WTC11 (cell line): ENCODE measurements around the gene GSK3B. TPM values are rescaled to one million over a fixed set of nuclear protein-coding genes. Genes with fewer than 3 reads are reported as not detected.

Source experiments
- ATAC-seq: fragments of 200-7000 bp; cut with Tn5 transposase; 2 replicates; pipeline ENCODE4 v1.10.0; 2021; ENCODE audit warnings: mild to moderate bottlenecking, moderate library complexity
- CTCF ChIA-PET: fragments of 300-600 bp; sonication (Branson Sonifier 250); formaldehyde crosslinking; loops from one replicate; lab custom pipeline; 2021; ENCODE audit warnings: antibody characterized with exemption; lab: Charles Lee
- POLR2A ChIA-PET: fragments of 350-600 bp; sonication (Branson Sonifier 250); formaldehyde crosslinking; loops from one replicate; lab custom pipeline; 2021; ENCODE audit warnings: antibody characterized with exemption; lab: Charles Lee
- DNase-seq: peaks from one replicate; pipeline ENCODE4 v3.0.0; 2021; ENCODE audit warnings: low spot score
- H3K27ac Mint-ChIP-seq: 2 replicates; pipeline ENCODE4 v1.8.0; 2021; ENCODE audit warnings: mixed read lengths
- H3K27me3 Mint-ChIP-seq: 2 replicates; pipeline ENCODE4 v1.8.0; 2021; ENCODE audit warnings: low read depth, mild to moderate bottlenecking, moderate library complexity, mixed read lengths
- H3K36me3 Mint-ChIP-seq: 2 replicates; pipeline ENCODE4 v1.8.0; 2021; ENCODE audit warnings: mixed read lengths
- H3K4me1 Mint-ChIP-seq: 2 replicates; pipeline ENCODE4 v1.8.0; 2022; ENCODE audit warnings: mixed read lengths
- H3K4me3 Mint-ChIP-seq: 2 replicates; pipeline ENCODE4 v1.8.0; 2021; ENCODE audit warnings: mild to moderate bottlenecking, moderate library complexity, mixed read lengths
- H3K9me3 Mint-ChIP-seq: 2 replicates; pipeline ENCODE4 v1.8.0; 2021; ENCODE audit warnings: mixed read lengths
- ATF1 ChIP-seq: sonication (generic); formaldehyde crosslinking; IDR thresholded peaks from 2 replicates; pipeline ENCODE4 v1.8.1; 2023; ENCODE audit warnings: mild to moderate bottlenecking, moderate library complexity, missing genetic modification reagents
- CREB1 ChIP-seq: sonication (generic); formaldehyde crosslinking; IDR thresholded peaks from 2 replicates; pipeline ENCODE4 v1.8.0; 2023; ENCODE audit warnings: mild to moderate bottlenecking, missing genetic modification reagents
- CREM ChIP-seq: sonication (generic); formaldehyde crosslinking; IDR thresholded peaks from 2 replicates; pipeline ENCODE4 v1.8.1; 2022; ENCODE audit warnings: mild to moderate bottlenecking, missing genetic modification reagents, moderate library complexity
- ETV6 ChIP-seq: sonication (generic); formaldehyde crosslinking; IDR thresholded peaks from 2 replicates; pipeline ENCODE4 v1.8.1; 2022; ENCODE audit warnings: mild to moderate bottlenecking, missing genetic modification reagents
- FOXP1 ChIP-seq: sonication (generic); formaldehyde crosslinking; IDR thresholded peaks from 2 replicates; pipeline ENCODE4 v1.8.0; 2022; ENCODE audit warnings: missing genetic modification reagents, mild to moderate bottlenecking, moderate library complexity, borderline replicate concordance
- GRHL2 ChIP-seq: fragments of 250-450 bp; sonication (Bioruptor Pico); IDR thresholded peaks from 2 replicates; pipeline ENCODE4 v1.8.0; 2022; ENCODE audit warnings: mild to moderate bottlenecking, moderate library complexity; ENCODE audit not compliant: insufficient replicate concordance, severe bottlenecking
- IRF1 ChIP-seq: sonication (generic); formaldehyde crosslinking; IDR thresholded peaks from 2 replicates; pipeline ENCODE4 v1.8.0; 2023; ENCODE audit warnings: missing genetic modification reagents
- MXD4 ChIP-seq: fragments of 250-450 bp; sonication (Bioruptor Pico); IDR thresholded peaks from 2 replicates; pipeline ENCODE4 v1.8.0; 2021; ENCODE audit warnings: mild to moderate bottlenecking, moderate library complexity, borderline replicate concordance
- NR1H2 ChIP-seq: sonication (generic); formaldehyde crosslinking; IDR thresholded peaks from 2 replicates; pipeline ENCODE4 v1.9.0; 2021; ENCODE audit warnings: mild to moderate bottlenecking, moderate library complexity, missing genetic modification reagents
- PREB ChIP-seq: sonication (generic); formaldehyde crosslinking; IDR thresholded peaks from 2 replicates; pipeline ENCODE4 v1.8.1; 2022; ENCODE audit warnings: mild to moderate bottlenecking, missing genetic modification reagents, moderate library complexity, borderline replicate concordance
- ZMAT4 ChIP-seq: fragments of 250-450 bp; sonication (Bioruptor Pico); IDR thresholded peaks from 2 replicates; pipeline ENCODE4 v1.9.0; 2021; ENCODE audit warnings: mild to moderate bottlenecking
- ZNF121 ChIP-seq: sonication (generic); formaldehyde crosslinking; IDR thresholded peaks from 2 replicates; pipeline ENCODE4 v1.8.0; 2023; ENCODE audit warnings: missing genetic modification reagents
- ZNF281 ChIP-seq: sonication (generic); formaldehyde crosslinking; IDR thresholded peaks from 2 replicates; pipeline ENCODE4 v1.8.0; 2023; ENCODE audit warnings: mild to moderate bottlenecking, missing genetic modification reagents
- ZNF423 ChIP-seq: fragments of 250-450 bp; sonication (Bioruptor Pico); IDR thresholded peaks from 2 replicates; pipeline ENCODE4 v2.1.2; 2022; ENCODE audit warnings: mild to moderate bottlenecking, moderate library complexity
- ZNF425 ChIP-seq: fragments of 250-450 bp; sonication (Bioruptor Pico); conservative IDR thresholded peaks from 2 replicates; pipeline ENCODE4 v1.9.0; 2021; ENCODE audit warnings: mild to moderate bottlenecking
- total RNA-seq: library from RNA; stranded (reverse); gene quantifications from 3 replicates; pipeline ENCODE4 v1.2.3, GENCODE V29; 2021
- TF ChIP-seq, protein P1 (sequence below): sonication (generic); formaldehyde crosslinking; IDR thresholded peaks from 2 replicates; pipeline ENCODE4 v1.8.0; 2022; ENCODE audit warnings: mild to moderate bottlenecking, missing genetic modification reagents
- TF ChIP-seq, protein P2 (sequence below): sonication (generic); formaldehyde crosslinking; conservative IDR thresholded peaks from 2 replicates; pipeline ENCODE4 v1.8.1; 2023; ENCODE audit warnings: mild to moderate bottlenecking, low read depth, missing genetic modification reagents, moderate library complexity
- TF ChIP-seq, protein P3 (sequence below): sonication (generic); formaldehyde crosslinking; IDR thresholded peaks from 2 replicates; pipeline ENCODE4 v1.8.1; 2023; ENCODE audit warnings: mild to moderate bottlenecking, moderate library complexity, missing genetic modification reagents

The GSK3B gene
- total RNA-seq, 1 experiment from 2014 or later: 48.9 TPM

- no peak for TF ChIP-seq ZNF281 (CRISPR knock-in tag)
- TF ChIP-seq IRF1 (CRISPR knock-in tag): no peak
- TF ChIP-seq CREM (CRISPR knock-in tag): no peak
- no peak for TF ChIP-seq ZNF425
- TF ChIP-seq NR1H2: no peak
- no peak for TF ChIP-seq ZMAT4 (CRISPR knock-in tag)
- no peak for TF ChIP-seq PREB (CRISPR knock-in tag)
- TF ChIP-seq ZNF423 (CRISPR knock-in tag): no peak
Measured at GRCh38 chr3:120049881-120050539, 44.2 kb downstream of the GSK3B start (continued).

GRCh38 chr3:120049072-120049471 lies 45.2 kb downstream of the GSK3B start:
- peaks cover 25% of the 10 kb centered on the region for H3K4me1 Mint-ChIP-seq
- no peak for DNase-seq
- CTCF ChIA-PET: interaction anchor here (2.0 kb wide), 1 partner anchor 9 kb away, joined by 5 read pairs; no protein-coding TSS in a partner anchor
- no peak overlapping the region for H3K27ac Mint-ChIP-seq
- TF ChIP-seq CREB1 (CRISPR knock-in tag) (no peak), ZNF121 (CRISPR knock-in tag) (no peak), ETV6 (no peak), PREB (CRISPR knock-in tag) (no peak), GRHL2 (no peak), ATF1 (CRISPR knock-in tag) (no peak), CREM (CRISPR knock-in tag) (no peak), MXD4 (no peak), ZNF425 (no peak), FOXP1 (CRISPR knock-in tag) (no peak)
- TF ChIP-seq, protein P1, sequence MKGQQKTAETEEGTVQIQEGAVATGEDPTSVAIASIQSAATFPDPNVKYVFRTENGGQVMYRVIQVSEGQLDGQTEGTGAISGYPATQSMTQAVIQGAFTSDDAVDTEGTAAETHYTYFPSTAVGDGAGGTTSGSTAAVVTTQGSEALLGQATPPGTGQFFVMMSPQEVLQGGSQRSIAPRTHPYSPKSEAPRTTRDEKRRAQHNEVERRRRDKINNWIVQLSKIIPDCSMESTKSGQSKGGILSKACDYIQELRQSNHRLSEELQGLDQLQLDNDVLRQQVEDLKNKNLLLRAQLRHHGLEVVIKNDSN (CRISPR knock-in tag): no peak
- TF ChIP-seq, protein P2, sequence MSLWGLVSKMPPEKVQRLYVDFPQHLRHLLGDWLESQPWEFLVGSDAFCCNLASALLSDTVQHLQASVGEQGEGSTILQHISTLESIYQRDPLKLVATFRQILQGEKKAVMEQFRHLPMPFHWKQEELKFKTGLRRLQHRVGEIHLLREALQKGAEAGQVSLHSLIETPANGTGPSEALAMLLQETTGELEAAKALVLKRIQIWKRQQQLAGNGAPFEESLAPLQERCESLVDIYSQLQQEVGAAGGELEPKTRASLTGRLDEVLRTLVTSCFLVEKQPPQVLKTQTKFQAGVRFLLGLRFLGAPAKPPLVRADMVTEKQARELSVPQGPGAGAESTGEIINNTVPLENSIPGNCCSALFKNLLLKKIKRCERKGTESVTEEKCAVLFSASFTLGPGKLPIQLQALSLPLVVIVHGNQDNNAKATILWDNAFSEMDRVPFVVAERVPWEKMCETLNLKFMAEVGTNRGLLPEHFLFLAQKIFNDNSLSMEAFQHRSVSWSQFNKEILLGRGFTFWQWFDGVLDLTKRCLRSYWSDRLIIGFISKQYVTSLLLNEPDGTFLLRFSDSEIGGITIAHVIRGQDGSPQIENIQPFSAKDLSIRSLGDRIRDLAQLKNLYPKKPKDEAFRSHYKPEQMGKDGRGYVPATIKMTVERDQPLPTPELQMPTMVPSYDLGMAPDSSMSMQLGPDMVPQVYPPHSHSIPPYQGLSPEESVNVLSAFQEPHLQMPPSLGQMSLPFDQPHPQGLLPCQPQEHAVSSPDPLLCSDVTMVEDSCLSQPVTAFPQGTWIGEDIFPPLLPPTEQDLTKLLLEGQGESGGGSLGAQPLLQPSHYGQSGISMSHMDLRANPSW (CRISPR knock-in tag): no peak
- TF ChIP-seq, protein P3, sequence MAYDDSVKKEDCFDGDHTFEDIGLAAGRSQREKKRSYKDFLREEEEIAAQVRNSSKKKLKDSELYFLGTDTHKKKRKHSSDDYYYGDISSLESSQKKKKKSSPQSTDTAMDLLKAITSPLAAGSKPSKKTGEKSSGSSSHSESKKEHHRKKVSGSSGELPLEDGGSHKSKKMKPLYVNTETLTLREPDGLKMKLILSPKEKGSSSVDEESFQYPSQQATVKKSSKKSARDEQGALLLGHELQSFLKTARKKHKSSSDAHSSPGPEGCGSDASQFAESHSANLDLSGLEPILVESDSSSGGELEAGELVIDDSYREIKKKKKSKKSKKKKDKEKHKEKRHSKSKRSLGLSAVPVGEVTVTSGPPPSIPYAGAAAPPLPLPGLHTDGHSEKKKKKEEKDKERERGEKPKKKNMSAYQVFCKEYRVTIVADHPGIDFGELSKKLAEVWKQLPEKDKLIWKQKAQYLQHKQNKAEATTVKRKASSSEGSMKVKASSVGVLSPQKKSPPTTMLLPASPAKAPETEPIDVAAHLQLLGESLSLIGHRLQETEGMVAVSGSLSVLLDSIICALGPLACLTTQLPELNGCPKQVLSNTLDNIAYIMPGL (CRISPR knock-in tag): no peak
- TF ChIP-seq, all 79 proteins: peak for 0
- no peaks in the 10 kb centered on the region; the same call in 1 of the 2 replicates for H3K27me3 Mint-ChIP-seq
- H3K4me3 Mint-ChIP-seq: no peak overlapping the region
- no peak for ATAC-seq
- peaks cover 28% of the 10 kb centered on the region for H3K9me3 Mint-ChIP-seq
- peaks cover 32% of the 10 kb centered on the region for H3K36me3 Mint-ChIP-seq
- POLR2A ChIA-PET: no interaction called here
